Measurements from ENCODE around the gene PARD3. TPM values are rescaled to one million over a fixed set of nuclear protein-coding genes. Genes with fewer than 3 reads are reported as not detected.
A peak's percentile ranks its signal among the peaks of the same experiment; 100 is the strongest.

The PARD3 gene
- total RNA-seq, 2 experiments from 2014 or later: 0.53 to 0.71 TPM

- intact Hi-C loops (cut with DNase I, micrococcal nuclease): no loop called here
These were observed 2.5 kb upstream of the PARD3 start for GRCh38 chr10:34817586-34817985.

GRCh38 chr10:34817054-34817453 lies 2.0 kb upstream of the PARD3 start:
- no peaks in the 10 kb centered on the region for H3K9me3 Mint-ChIP-seq
- intact Hi-C loops (cut with DNase I, micrococcal nuclease): no loop called here
- DNase-seq: no peak
- Histone ChIP-seq H3K4me3 (ENCODE audit: low read length) (no peak overlapping the region), H3K9me3 (ENCODE audit: control insufficient read depth in 1 of 2, insufficient read depth in 1 of 2, low read length in 2 of 2) (peaks cover 0 to 2% of the 10 kb centered on the region in 2 experiments), H3K4me1 (ENCODE audit: insufficient read depth, low read length) (peaks cover 9% of the 10 kb centered on the region), H3K27ac (ENCODE audit: low read depth in 1 of 2, low read length in 2 of 2) (no peak overlapping the region), H3K27me3 (ENCODE audit: control insufficient read depth in 1 of 2, insufficient read depth in 2 of 2, low read length in 2 of 2) (peaks cover 14 to 42% of the 10 kb centered on the region in 2 experiments), H3K36me3 (ENCODE audit: insufficient read depth, low read length) (no peaks in the 10 kb centered on the region)
- H3K27ac Mint-ChIP-seq: no peak overlapping the region
- ChIA-PET POLR2A (no interaction called here), CTCF (no interaction called here)
- ATAC-seq (ENCODE audit: poor library complexity): no peak
- peaks cover 11% of the 10 kb centered on the region for H3K4me1 Mint-ChIP-seq (ENCODE audit: low read depth)
- peaks cover 55% of the 10 kb centered on the region for H3K27me3 Mint-ChIP-seq
- no peak overlapping the region for H3K4me3 Mint-ChIP-seq
- TF ChIP-seq CTCF (IDR thresholded peaks at IDR 0.05): no peak
- H3K36me3 Mint-ChIP-seq (ENCODE audit: low read depth): no peaks in the 10 kb centered on the region

More at GRCh38 chr10:34817586-34817985, 2.5 kb upstream of the PARD3 start:
- H3K4me3 ChIP-seq (ENCODE audit: low read length): no peak overlapping the region
- TF ChIP-seq CTCF (IDR thresholded peaks at IDR 0.05): no peak
- peaks cover 0 to 4% of the 10 kb centered on the region in 2 experiments for H3K9me3 ChIP-seq (ENCODE audit: control insufficient read depth in 1 of 2, insufficient read depth in 1 of 2, low read length in 2 of 2)
- Mint-ChIP-seq H3K9me3 (no peaks in the 10 kb centered on the region), H3K4me3 (no peak overlapping the region), H3K4me1 (ENCODE audit: low read depth) (peaks cover 11% of the 10 kb centered on the region), H3K27ac (no peak overlapping the region), H3K36me3 (ENCODE audit: low read depth) (no peaks in the 10 kb centered on the region), H3K27me3 (peaks cover 50% of the 10 kb centered on the region)
- no peak for DNase-seq
- ATAC-seq (ENCODE audit: poor library complexity): no peak
- peaks cover 14 to 37% of the 10 kb centered on the region in 2 experiments for H3K27me3 ChIP-seq (ENCODE audit: control insufficient read depth in 1 of 2, insufficient read depth in 2 of 2, low read length in 2 of 2)
- no peaks in the 10 kb centered on the region for H3K36me3 ChIP-seq (ENCODE audit: insufficient read depth, low read length)
- no peak overlapping the region for H3K27ac ChIP-seq (ENCODE audit: low read depth in 1 of 2, low read length in 2 of 2)
- peaks cover 9% of the 10 kb centered on the region for H3K4me1 ChIP-seq (ENCODE audit: insufficient read depth, low read length)
- CTCF ChIA-PET: no interaction called here
- POLR2A ChIA-PET: no interaction called here

DNA sequence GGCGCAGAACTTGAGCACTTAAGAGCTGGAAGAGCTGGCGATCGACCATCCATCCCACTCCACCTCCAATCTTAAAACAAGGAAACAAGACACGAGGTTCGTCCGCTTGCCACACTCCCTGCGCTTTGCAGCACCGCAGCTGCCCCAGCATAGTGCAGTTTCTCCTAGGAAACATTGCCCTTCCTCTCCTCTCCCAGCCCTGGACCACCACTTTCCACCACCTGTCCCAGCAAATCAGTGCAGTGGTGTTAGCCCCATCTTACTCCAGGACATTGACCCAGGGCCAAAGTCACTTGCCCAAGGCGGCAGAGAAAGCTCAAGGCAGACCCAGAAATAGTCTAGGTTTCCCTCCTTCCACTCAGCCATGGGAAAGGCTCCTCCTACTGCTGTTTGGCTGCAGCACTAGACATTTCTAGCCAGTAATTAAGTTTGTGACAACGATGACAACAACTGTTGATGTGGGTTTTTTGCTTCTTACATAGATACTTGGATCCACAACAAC lies 1.5 kb upstream of the PARD3 start:
- TF ChIP-seq CTCF (IDR thresholded peaks at IDR 0.05): no peak
- Mint-ChIP-seq H3K9me3 (no peaks in the 10 kb centered on the region), H3K4me3 (peak overlapping the region; percentile 78), H3K27me3 (peaks cover 60% of the 10 kb centered on the region), H3K4me1 (ENCODE audit: low read depth) (peaks cover 11% of the 10 kb centered on the region), H3K27ac (no peak overlapping the region), H3K36me3 (ENCODE audit: low read depth) (no peaks in the 10 kb centered on the region)
- intact Hi-C loops (cut with DNase I, micrococcal nuclease): no loop called here
- peaks cover 14 to 47% of the 10 kb centered on the region in 2 experiments for H3K27me3 ChIP-seq (ENCODE audit: control insufficient read depth in 1 of 2, insufficient read depth in 2 of 2, low read length in 2 of 2)
- ATAC-seq (ENCODE audit: poor library complexity) (no peak), DNase-seq (no peak)
- no peaks in the 10 kb centered on the region for H3K36me3 ChIP-seq (ENCODE audit: insufficient read depth, low read length)
- peaks cover 9% of the 10 kb centered on the region for H3K4me1 ChIP-seq (ENCODE audit: insufficient read depth, low read length)
- ChIA-PET POLR2A (no interaction called here), CTCF (no interaction called here)
- H3K27ac ChIP-seq (ENCODE audit: low read depth in 1 of 2, low read length in 2 of 2): no peak overlapping the region
- no peaks in the 10 kb centered on the region for H3K9me3 ChIP-seq (ENCODE audit: control insufficient read depth in 1 of 2, insufficient read depth in 1 of 2, low read length in 2 of 2)
- no peak overlapping the region for H3K4me3 ChIP-seq (ENCODE audit: low read length)
